Fibroblast of the conjunctiva (primary cell): ENCODE measurements around the gene MLC1.

Source experiments
- DNase-seq: peaks from one replicate; pipeline ENCODE4 v3.0.0-alpha.2; 2010; ENCODE audit warnings: low read depth

The MLC1 gene

DNA sequence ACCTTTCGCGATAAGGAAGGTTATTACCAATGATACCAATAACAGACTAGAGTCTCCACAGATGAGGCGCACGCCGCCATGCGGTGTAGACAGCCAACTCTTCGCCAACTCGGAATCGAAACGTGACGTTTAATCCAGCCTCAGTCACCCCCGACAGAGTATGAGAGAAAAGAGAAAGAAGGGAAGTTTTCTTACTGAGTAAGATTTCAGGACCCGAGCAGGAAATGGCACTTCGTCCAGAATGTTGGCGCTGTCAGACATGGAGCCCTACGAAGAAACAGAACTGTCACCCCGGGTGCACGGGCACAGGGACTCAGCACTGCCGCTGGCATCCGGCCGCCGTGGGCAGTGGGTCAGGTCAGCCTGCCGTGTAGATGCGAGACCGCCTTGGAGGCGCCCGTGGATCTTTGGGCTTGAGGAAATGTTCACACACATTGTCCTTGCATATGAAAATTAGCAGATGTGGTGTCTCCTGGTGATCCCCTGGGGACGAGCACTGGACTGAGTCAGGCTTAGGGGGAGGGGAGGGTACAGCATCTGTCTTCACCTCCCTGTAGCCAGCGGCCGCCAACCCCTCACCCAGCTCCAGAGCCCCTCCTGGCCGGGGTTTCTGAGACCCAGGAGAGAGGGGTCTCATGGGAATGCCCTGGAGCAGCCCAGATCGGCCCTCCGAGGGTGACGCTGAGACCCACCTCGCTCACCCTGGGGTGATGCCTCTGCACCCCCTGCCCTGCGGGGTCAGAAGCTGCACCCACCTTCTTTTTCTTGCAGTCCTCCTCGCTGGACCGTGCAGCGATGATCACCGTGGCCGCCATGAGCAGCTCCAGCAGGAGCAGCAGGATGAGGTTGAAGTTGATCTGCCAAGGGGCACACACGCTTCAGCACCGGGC lies 8.3 kb downstream of the MLC1 start:
- DNase-seq = no peak

DNA sequence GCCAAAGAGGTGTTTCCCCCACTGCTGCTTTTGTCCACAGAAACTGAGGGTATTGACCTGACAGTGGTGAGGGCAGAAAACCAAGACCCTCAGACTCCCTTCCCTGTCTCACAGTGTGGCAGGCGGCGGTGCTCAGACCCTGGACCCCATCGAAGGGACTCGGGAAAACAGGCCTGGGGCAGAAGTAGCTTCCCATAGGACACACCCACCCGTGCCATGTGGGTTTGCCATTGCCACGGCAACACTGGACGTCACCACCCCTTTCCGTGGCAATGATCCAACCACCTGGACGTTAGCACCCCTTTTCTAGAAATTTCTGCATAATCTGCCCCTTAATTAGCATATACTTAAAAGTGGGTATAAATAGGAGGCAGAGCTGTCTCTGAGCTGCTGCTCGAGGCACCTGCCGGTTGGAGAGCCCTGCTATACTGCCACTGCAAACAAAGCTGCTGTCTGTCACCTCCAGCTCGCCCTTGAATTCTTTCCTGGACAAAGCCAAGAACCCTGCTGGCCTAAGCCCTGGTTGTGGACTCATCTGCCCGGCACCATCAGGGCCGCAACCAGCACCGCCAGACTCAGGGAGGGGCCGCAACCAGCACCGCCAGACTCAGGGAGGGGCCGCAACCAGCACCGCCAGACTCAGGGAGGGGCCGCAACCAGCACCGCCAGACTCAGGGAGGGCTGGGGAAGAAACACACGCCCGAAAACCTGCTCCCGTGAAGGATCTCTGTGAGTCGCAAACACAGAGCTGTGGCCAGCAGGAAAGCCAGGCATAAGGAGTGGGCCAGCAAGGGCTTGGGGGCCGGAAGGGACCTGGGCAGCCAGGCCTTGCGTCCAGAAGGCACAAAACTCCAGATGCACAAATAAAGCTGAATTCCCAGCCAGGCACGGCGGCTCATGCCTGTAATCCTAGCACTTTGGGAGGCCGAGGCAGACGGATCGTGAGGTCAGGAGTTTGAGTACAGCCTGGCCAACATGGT lies 10.4 kb downstream of the MLC1 start:
- no peak for DNase-seq

DNA sequence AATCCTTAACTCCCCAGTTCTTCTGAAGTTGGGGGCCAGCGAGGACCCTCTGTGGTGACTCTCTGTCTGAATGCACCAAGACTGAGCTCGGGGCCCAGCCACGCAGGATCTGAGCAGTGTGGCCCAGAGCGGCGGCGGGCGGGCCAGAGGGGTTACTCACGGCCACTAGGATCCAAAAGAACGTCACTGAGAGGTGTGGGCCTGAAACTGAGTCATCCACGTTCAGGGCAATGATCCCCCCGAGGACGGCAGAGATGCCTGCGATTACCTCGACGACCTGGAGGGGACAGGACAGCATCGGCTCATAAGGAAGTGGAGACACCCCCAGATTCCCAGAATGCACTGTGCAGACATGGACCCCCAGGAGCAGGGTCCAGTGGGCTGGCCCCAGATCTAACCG lies 11.2 kb downstream of the MLC1 start:
- no peak for DNase-seq

DNA sequence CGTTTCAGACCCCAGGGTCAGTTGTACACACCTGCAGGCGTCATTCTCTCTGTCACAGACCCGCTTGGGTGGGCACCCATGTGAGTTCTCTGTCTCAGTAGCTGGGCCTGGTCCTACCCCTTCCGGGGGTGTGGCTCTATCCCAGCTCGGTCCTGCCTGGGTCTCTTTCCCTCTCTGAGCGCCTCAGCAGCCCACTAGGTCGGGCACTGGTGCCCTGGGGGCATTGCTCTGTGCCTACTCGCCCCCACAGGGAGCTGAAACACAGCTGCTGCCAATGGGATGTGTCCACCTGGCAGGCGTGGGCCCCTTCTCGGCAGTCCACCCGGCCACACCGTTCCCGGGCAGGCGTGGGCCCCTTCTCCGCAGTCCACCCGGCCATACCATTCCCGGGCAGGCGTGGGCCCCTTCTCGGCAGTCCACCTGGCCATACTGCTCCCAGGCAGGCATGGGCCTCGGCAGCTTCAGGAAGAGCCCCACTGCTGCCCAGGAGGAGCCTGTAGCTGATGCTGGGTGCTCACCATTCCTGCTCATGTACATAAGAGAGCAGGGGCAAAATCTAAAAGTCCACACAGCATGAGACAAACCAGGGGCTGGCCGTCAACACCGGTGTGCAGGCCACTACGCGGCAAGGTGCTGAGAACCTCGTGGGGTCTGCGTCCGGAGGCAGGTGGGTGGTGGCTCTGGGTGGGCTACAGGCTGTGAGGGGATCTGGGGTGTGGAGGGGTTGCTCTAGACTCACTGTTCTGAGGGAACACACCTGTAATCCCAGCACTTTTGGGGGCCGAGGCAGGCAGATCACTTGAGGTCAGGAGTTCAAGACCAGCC lies 12.3 kb downstream of the MLC1 start:
- no peak for DNase-seq

DNA sequence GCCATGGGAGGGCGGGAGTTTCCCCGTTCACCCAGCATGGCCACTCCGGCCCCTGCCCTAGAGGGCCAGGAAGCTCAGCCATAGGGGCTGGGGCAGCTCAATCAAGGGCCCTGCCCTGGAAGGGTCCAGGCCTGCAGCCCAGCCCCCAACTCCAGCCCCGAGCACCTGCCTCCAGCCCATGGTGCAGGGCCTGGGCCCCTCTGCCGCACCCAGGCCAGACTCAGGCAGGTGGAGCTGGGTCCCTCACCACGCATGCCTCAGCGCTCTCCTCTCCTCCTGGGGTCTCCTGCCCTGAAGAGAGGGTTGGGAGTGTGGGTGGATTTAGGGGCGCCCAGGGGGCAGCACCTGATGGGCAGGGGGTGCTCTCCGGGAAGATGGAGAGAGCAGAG lies 13.1 kb downstream of the MLC1 start:
- DNase-seq = no peak

DNA sequence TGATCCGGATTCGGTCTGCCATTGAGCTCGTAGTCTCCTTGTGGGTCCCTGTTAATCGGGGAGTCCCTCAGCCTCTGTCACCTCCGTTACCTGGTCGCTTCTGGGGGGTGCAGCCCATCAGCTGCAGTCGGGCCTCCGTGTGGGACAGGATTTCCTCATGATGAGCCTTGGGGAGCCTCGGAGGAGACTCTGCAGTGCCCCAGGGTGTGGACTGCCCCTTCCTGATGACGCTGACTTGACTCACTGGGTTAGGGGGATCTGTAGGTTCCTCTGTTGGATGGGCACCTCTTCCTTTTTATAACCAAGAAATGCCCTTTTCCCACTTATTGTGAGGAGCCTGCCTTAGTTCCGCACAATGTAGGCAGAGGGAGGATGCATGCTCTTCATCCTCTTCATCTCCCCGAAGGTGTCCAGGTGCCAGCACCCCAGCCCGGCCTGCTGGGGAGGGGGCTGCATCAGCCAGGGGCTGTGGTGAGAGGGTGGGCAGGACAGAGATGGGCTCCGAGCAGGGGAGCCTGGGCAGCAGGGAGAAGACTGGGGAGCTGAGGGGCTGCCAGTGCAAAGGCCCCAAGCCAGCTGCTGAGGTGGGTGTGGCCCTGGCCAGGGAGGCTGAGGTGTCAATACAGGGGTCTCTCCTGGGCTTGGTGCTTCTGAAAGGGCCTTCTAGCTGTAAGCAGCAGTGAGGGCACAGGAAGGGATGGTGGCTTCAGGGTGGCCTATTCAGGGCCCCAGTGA lies 13.6 kb downstream of the MLC1 start:
- no peak for DNase-seq

DNA sequence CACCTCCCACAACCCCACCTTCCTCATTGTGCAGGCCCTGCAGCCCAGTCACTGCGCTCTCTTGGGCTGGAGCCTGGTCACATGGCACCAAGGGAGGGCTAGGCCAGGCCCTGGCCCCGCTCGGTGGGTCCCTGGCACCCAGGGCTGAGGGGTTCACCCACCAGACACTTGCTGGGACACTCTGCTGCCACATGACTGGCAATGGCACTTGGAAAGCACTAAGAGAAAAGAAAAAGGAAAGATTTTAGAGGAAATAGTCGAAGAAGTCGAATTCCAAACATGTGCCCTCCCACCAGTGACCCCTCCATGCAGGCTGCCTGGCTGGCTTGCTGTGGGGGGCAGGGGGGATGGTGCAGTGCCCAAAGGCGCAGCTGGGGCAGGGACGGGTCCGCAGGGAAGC lies 14.9 kb downstream of the MLC1 start:
- DNase-seq = no peak

DNA sequence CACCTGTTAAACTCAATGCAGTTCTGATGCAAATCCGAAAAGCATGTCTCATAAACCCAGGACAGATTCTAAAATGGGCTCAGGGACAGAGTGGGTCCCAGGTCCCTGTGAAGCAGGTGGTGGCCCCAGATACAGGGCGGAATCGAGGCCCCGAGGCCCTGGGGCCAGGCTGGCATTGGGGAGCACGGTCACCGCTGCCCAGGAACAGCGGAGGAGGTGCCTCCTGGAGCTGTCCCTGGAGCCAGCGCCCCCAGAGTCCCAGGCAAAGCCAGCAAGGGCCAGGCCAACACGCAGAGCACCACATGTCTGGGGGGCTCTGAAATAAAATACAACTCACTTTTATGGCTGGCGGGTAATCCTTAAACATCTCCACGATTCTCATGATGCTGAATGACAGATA lies 17.1 kb downstream of the MLC1 start:
- no peak for DNase-seq

DNA sequence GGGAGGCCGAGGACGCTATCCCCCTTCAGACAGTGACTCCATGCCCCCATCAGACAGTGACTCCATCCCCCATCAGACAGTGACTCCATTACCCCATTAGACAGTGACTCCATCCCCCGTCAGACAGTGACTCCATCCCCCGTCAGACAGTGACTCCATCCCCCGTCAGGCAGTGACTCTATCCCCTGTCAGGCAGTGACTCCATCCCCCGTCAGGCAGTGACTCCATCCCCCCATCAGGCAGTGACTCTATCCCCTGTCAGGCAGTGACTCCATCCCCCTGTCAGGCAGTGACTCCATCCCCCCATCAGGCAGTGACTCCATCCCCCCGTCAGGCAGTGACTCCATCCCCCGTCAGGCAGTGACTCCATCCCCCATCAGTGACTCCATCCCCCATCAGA lies 18.0 kb downstream of the MLC1 start:
- no peak for DNase-seq

DNA sequence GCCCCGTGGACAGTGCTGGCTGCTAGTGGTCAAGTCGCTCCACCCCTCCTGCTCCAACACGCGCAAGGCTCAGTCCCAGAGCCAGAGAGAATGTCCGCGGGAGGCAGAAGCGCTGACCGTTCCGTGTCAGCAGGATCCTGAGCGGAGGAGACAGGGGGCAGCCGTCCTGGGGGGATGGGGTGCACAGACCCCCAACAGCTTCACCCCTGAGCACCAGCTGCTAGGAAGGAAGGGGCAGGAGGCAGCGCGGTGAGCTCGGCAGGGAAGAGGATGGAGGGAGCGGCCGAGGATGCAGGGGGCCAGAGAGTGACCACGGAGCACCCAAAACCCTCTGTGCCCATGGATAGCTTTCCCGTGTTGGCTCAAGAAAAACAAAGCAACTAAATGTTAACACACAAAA lies 20.8 kb downstream of the MLC1 start:
- no peak for DNase-seq

DNA sequence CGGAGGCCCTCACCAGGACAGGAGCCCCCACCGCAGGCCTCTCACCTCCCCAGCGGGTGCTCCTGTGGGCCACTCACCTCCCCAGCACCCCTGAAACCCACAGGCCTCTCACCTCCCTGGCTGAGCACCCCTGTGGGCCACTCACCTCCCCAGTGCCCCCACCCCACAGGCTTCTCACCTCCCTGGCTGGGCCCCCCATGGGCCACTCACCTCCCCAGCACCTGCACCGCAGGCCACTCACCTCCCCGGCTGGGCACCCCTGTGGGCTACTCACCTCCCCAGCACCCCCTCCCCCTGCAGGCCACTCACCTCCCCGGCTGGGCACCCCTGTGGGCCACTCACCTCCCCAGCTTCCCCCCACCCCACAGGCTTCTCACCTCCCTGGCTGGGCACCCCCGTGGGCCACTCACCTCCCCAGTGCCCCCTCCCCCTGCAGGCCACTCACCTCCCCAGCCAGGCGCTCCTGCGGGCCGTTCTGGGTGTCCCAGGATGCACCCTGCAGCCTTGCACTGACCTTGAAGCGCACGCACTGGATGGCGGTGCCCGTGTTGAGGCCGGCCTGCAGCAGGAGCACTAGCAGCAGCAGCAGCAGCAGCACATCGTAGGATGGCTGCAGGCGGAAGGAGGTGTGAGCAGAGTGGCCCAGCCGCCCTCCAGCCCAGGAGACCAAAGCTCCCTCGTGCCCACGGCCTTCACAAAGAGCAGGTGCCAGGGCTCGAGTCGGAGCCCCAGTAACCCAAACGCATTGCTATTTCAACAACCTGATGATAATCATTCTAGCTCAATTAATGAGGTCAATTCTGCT lies 21.4 kb downstream of the MLC1 start:
- no peak for DNase-seq

DNA sequence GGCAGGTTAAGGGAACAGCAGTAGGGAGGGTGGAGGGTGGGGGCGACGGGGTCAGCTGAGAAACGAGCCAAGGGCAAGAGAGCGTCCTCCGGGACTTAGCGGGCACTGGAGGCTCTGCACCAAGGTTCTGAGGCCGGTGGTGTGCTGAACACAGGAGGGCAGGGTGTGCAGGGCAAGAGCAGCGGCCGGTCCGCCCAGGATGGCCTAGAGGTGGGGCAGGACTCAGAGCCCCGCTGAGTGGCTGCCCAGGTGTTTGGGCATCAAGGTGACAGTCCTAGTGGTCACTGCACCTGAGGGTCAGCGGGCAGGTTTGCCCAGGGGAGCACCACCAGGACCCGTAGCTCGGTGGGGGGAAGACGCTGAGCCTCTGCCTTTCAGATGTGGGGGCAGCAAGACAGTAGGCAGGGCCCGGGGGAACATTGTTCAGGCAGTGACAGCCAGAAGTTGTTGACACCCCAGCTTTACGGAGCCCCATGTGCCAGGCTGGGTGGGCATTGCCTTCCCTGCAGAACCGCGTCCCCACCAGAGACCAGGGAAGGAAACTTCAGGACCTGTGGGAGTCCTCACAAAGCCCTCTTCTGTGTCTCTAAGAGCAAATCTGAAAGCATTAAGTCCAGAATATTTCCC lies 22.6 kb downstream of the MLC1 start:
- DNase-seq = no peak

DNA sequence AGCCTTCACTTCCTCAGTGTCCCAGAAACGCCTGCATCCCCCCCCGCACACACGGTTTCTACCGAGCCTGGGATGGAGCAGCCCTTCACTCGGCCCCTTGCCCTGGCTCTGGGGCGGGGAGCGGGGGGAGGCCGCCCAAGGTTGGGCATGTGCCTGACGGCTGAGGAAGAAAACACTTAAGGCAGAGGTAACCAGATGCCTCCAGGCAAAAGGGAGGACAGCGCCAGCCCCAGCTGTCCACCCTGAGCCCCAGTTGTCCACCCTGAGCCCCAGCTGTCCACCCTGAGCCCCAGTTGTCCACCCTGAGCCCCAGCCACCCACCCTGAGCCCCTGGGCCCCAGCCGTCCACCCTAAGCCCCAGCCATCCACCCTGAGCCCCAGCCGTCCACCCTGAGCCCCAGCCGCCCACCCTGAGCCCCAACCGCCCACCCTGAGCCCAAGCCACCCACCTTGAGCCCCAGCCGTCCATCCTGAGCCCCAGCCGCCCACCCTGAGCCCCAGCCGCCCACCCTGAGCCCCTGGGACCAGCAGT lies 23.3 kb downstream of the MLC1 start:
- no peak for DNase-seq

DNA sequence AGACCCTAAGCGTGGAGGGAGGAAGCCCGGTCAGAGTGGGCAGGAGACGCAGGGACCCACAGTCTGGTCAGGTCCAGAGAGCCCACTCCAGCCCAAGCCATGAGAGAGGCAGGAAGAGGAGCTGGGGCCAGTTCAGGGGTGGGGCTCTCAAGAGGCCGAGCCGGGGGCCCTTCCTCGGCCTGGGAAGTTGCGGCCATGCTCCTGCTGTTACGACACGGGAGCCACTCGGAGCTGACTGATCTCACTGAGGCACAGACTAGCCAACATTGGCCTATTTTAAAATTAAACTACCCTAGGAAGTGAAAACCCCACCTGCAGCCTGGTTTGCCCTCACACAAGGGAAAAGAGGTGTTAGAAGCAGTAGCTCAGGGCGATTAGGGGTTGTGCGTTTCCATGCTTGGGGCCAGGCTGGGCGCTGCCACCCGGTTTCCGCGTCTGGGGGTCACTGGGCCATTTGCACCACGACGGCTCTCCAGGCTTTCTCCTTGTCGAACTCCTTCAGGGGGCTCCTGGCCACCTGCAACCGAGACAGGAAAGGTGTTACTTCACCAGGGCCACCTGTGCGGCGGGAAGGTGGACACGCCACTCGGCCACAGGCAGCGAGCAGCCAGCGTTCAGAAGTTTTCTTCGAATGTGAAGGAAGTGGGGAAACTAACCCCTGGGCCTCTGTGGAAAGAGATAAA lies 23.9 kb downstream of the MLC1 start:
- no peak for DNase-seq

DNA sequence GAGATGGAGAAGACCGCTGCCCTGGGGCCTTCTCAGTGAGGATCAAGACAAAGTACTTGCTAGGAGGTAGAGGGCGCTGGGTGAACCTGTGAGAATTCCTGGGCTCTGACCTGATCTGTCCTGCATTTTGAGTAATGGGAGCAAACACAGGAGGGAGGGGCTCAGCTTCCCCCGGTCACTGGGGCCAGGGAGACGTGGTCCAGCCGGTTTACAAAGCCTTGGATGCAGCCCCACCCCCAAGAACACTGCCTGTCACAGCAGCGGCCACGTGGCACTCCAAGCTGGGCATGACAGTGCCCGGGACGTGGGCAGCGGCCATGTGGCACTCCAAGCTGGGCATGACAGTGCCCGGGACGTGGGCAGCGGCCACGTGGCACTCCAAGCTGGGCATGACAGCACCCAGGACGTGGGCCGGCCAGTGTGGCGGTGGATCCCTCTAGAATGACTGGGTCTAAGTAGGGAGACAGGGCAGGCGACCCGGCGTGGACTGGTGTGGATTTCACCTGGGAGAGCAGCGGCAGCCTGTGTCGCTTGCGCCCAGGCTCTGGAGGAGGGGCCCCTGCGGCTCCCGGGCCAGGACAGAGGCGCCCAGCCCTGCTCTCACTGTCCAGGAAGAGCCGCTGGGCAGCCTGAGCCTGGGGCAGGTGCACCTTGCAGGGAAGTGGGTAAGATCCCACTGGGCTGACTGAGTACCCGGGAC lies 24.6 kb downstream of the MLC1 start:
- no peak for DNase-seq

DNA sequence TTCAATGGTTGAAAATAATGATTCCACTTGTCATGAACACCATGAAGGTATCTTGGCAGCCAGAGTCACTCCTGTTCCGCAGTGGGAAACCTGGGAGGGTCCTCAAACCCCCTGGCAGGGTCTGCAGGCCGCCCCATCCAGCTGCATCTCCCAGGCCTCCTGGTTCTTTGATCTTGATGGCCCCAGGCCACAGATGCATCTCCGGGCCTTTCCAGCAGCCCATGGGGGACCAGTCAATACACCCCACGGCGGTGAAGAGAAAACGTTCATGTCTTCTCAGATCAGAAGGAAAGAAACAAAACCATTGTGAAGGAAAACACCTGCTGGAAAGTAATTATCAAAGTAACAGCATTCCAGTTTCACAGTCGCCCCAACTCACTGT lies 25.4 kb downstream of the MLC1 start:
- DNase-seq = no peak

DNA sequence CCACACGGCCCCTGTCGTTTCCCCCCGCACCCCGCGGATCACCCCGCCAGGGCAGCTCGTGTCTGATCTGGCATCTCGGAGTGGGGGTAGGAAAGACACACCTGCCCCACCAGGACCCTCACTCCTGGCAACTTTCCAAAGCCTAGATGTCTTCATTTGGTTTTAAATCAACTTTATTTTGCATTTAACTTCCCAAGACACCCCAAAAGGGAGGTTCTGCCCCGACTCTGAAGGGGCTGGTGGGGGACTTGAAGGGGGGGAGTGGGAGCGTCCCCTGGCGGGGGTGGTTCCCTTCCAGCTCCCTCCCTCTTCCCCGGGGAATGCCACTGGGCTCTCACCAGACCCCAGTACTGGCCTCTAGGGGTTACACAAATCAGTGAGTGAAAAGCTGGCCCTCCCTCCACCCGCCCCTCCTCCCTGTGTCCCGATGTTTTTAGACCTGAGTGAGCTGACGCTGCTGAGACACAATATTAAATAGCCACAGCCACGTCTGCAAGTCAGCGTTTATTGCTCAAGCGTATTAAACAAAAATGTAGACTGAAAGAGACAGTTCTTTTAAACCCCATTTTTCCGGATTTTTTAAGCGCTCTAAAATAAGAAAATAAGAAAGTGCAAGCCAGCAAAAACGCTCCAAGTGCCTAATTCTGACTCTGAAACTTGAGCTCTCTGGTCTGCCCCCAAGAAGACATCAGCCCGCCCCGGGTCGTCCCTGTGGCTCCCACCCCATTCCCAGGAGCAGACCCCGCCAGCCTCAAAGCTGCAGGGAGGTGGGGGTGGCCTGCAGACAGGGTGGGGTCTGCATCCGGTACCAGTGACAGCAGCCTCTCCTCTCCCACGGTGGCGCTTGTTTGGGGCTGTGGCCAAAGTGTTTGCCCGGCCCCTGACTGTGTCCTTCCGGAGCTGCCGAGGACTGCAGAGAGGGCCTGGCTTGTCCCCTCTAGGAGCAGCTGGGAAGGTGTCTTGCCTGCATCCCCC lies 26.0 kb downstream of the MLC1 start:
- DNase-seq = no peak
